ENCODE measurements around the gene SLC17A9.

The SLC17A9 gene

DNA sequence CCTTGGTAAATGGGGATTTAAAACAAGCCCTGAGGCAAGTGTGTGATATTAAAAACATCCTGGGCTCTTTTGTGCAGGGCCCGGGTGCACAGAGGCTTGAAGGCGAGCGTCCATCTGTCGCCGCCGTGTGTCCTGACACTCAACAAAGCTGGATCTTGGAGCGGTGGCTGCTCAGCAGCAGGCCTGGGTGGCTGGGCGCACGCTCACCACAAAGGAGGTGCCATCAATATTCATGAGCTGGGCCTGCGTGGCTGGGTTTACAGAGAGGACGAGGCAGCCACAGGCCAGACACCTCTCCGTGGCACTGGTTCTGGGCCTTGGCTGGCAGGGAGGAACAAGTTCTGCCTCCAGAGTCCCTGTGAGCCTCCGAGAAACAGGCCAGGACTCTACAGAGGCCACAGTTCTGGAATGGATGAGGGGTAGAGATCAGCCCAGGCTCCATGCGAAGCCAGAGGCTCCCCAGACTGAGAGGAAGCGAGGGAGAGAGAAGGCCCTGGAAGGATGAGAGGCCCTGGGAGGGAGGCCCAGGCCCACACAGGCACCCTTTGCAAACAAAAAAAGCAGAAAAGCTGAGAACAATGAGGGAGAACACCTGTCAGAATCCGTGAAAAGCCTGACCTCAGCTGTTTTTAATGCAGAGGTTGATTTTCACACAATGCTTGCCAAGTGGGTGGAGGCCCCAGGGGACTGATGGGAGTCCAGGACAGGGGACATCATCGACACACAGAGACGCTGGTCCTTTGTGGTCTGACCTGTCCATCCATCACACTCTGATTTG is 32.3 kb downstream of the SLC17A9 start:
- DNase-seq = peak; percentile 29

DNA sequence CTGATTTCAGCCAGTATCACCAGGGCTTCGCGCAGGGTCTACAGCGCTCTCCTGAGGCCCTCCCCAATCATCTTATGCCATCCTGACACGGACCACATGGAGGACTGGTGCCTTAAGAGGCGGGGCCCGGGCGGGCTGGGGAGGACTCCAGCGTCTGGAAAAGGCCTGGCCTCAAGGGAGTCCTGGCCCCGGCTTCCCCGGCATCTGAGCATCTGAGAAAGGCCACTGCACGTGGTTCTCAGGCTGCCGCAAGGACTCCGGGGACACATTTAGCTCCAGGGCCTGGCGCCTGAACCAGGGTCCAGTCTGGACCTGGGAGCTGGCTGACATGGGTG is 32.9 kb downstream of the SLC17A9 start:
- DNase-seq = no peak

DNA sequence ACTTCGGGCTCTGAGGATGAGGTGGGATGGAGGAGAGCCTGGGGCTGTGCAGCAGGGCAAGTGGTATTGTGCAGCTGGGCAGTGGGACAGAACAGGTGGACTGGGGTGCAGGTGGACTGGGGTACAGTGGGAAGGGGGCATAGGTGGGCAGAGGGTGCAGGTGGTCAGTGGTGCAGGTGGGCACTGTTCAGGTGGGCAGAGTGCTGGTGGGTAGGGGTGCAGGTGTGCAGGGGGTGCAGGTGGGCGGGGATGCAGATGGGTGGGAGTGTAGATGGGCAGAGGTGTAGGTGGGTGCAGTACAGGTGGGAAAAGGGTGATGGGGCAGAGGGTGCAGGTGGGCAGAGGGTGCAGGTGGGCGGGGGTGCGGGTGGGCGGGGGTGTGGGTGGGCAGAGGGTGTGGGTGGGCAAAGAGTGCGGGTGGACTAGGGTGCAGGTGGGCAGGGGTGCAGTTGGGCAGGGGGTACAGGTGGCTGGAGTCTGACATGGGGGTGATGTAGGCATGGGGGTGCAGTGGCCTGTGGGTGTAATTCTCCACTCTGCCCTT is 33.8 kb downstream of the SLC17A9 start:
- no peak for DNase-seq

DNA sequence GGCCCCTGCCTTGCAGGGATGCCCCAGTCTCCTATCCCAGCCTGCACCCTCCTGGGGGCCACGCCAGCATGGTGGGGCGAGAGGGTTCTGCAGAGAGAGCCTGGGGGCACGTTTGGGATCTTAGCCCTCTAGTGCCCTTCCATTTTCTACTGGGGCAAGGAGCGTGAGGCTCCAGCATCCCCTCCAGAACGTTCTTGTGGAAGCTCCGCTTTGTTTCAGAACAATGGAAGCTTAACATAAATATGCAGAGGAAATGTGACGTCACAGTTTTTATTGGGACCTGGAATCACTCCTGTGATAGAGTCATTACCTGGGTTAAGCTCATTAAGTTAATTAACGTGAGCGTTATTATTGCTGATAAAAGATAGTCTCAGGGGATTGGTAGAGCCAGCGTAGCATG is 34.6 kb downstream of the SLC17A9 start:
- DNase-seq = no peak

DNA sequence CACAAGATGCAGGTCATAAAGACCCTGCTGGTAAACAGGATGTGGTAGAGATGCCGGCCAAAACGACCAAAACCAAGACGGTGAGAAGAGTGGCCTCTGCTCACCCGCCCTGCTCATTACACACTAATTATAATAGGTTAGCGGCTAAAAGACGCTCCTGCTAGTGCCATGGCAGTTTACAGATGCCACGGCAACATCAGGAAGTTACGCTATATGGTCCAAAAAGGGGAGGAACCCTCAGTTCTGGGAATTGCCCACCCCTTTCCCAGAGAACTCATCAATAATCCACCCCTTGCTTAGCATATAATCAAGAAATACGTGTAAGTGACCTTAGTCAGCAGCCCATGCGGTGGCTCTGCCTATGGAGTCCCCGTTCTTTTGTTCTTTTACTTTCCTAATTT is 36.7 kb downstream of the SLC17A9 start:
- no peak for DNase-seq

DNA sequence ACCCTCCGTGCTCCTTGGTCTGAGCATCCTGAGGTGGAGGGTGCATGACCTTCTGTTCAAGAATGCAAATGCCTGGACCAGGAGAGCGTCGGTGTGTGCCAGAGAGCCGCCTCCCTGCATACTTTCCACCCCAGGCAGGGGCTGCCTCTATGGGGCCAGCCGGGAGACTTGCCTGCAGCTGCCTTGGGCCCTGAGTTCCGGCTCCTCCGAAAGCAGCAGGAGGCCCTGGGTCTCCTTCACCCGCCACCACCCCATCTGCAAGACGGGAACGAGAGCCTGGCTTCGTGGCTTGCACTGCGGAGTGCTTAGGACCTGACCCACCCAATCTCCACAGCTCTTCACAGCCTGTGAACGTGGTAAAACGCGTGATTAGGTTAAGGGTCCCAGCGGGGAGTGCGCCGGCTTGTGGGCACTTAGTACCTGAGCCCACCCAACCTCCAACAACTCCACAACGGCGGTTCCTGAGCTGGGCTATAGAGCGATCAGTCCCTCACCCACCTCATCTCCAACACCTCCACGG is 37.9 kb downstream of the SLC17A9 start:
- DNase-seq = no peak

DNA sequence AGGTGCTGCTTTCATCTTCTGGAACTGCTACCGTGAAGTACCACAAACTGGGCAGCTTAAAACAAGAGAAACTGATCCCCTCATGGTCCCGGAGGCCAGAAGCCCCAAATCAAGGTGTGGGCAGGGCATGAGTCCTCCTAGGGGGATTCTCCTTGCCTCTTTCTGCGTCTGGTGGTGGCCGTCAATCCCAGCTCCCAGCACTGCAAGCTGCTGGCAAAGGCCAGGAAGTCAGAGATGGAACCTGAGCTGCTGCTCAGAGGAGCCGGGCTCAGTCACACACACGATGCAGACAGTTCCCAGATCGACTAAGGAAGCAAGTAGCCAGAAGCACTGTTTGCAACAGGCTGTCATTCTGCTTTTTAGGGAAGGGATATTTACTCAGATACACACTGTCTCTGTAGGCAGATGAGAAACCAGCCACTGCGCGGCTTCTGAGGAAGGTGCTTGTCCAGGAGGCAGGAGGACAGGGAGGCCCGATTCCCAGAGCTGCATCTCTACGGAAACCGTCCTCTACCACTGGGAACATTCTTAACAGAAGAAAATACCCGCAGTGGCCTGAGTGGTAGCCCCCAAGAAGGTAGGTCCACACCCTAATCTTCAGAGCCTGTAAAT is 38.8 kb downstream of the SLC17A9 start:
- DNase-seq = no peak

DNA sequence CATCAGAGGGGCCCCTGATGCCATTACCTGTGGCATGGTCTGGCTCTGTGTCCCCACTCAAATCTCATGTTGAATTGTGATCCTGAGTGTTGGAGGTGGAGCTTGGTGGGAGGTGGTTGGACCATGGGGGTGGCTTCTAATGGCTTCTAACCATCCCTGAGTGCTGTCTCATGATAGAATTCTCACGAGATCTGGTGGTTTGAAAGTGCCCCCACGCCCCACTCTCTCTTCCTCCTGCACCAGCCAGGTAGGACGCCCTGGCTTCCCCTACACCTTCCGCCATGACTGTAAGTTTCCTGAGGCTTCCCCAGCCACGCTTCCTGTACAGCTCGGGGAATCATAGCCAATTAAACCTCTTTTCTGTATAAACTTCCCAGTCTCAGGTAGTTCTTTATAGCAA is 39.4 kb downstream of the SLC17A9 start:
- DNase-seq = no peak

DNA sequence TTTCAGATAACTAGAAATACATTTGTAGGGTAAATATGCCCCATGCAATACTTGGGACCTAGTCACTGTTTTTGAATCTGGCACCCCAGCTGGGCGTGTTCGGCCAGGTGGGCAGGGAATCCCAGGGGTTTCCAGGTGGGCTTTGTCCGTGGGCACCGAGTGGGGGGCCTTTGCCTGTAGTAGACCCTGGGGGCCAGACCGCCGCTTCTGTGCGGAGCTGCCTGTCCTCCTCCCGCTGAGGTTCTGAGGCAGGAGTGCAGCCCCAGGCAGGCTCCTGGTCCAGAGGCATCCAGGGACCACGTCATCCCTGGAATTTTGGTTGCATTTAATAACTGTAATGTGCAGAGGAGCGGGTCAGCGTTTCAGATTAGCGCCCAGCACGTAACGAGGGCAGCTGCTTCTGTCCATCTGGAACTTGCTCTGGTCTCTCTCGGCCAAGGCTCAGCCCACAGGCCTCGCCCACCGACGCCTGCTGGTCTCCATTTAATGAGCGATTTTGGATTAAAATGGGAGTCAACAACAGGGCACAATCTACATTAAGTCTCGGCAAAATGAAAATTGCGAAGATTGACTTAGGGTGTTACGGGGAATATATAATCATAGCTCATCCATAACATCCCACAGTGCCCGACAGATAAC is 41.5 kb downstream of the SLC17A9 start:
- DNase-seq = no peak

DNA sequence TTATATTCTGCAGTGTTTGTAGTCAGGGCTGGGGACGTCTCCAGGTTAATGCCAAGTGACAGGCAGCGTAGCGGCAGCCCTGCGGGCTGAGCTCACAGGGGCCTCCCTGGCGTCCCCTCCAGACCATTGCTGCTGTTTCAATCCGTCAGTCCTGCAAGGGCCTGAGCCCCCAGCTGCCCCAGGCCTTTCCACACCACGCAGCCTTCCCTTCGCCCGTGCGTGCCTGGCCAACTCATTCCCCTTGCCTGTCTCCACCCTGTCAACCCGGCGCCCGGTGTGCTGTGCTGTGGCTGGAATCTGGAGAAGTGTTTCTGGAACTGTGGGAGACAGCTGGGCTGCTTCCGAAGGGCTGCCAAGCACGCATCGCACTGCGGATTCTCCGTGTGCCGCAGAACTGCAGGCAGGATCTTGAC is 42.4 kb downstream of the SLC17A9 start:
- no peak for DNase-seq

DNA sequence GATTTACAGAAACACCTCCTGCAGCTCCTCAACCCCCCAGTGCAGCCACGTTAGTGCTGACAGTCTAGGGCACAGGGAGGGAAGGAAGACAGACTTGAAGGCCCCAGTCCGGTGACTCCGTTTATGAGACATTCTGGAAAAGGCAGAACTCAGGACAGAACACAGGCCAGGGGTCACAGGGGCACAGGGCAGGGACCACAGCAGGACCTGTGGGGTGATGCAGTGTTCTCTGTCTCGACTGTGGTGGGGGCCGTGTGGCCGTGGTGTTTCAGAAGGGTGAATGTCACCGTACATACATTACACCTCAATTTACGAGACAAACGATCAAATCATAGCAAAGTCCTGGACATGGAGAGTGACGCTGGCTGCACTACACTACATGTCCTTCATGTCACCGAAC is 43.0 kb downstream of the SLC17A9 start:
- DNase-seq = no peak

DNA sequence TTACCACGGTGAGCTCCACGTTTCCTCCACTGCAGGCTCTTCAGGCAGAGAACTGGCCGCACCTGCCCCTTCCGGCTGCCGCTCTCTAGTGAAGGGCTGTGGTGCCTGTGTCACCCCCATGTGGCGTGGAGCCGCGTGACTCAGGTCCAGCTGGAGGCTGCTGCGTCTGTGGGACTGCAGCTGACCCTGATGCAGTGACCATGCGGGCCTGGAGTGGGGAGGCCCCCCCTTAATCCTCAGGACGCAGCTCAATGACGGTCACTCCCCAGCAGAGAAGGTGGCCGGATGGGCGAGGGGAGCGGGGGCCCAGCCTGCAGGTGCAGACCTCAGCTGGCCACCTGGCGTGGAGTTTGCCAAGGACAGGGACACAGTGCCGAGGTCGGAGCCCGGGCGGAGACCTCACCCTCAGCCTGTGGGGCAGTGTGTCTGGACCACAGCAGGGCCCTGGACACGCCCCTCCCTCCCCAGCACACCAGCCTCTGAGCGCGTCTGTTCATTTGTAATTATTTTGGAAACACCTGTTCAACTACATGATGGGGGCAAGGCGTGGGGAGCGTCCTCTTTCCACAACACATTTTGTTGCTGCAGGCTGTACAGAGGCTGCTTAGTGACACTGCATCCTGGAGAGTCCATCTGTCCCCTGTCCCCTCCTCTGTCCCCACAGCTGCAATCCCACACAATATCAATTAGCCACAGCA is 43.5 kb downstream of the SLC17A9 start:
- no peak for DNase-seq

DNA sequence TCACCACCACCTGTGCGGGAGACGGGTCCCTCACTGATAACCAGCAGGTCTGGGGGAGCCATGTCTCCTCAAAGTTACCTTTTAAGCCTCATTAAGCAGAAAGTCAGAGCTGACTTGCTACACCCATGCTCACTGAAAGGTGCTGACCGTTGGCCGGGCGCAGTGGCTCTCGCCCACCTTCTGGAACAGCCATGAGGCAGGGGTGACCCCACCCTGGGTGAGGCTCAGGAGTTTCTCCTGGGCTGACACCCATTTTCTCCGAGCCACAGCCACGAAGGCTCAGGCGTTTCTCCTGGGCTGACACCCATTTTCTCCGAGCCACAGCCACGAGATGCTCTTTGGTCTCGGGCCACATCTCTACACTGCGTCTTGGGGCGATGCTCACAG is 44.1 kb downstream of the SLC17A9 start:
- DNase-seq = no peak

DNA sequence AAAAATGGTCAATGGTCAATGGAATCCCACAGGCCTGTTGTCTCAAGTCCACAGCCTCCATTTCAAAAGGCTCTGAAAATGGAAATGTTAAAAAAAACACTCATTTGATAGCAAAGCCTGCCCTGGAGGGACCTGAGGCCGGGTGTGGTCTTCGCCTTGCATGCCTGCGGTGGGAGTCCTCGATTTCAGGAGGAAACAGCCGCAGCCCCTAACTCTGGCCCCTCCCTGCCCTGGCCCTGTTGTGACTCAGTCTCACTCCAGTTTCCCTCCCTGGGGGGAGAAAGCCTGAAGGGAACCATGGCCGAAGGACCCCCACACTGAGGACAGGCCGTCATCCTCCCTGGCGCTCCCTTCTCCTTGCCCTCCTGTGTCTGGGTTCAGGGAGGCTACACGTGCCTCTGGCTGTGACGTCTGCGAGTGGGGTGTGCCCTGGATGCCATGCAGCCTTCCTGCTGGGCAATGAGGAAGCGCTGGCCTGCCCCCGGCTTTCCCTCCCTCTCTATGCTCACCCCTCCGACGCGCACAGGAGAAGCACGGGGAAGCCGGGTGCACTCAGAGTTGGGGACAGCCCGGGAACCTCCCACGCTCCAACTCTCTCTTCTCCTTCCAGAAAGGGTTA is 45.0 kb downstream of the SLC17A9 start:
- no peak for DNase-seq

DNA sequence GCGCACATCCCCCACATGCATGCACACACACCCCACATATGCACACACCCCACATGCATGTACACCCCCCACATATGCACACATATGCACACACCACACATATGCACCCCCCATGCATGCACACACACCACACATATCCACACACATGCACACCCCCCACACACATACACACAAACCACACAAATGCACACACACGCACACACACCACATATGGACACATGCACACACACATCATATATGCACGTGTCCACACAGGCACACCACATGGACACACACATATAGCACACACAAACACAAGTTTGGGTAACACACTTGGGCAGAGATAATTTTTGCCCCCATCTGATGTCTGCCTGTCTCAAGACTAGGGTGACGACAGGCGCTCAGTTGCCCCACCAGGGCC is 45.9 kb downstream of the SLC17A9 start:
- no peak for DNase-seq

DNA sequence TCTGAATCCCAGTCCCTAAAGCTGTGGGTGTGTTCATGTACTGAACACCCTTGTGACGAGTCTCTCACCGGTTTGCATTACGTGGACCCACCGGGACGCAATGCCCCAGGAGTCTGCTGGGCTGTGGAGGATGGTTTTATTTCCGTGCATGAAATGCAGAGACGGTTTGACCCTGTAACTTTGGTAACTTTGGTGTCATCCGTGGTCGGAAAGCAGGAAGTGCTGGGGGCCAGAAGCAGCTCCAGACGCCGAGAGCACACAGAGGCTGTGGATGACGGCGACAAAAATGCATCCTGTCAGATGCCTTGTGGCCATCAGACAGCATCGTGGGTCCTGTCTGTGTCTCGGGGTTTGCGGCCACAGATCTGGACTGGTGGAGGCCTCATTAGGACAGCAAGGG is 47.1 kb downstream of the SLC17A9 start:
- no peak for DNase-seq

DNA sequence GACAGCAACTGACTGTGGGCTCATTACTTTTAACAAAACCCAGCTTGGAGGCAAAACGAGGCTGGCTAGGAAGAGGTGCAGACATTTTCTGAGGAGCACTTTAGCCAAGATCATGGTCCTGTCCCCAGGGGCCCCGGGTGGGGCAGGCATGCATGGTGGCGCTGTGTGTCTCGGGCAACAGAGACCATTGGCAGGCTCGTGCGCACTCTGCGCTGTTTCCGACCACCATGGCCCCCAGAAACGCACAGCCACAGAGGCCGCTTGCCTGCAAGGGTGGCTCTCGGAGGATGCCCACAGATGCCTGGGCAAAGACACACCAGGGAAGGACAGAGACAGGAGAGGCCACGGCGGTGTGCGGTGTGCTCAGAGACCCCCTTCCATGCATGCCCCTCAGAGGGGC is 47.5 kb downstream of the SLC17A9 start:
- DNase-seq = no peak

DNA sequence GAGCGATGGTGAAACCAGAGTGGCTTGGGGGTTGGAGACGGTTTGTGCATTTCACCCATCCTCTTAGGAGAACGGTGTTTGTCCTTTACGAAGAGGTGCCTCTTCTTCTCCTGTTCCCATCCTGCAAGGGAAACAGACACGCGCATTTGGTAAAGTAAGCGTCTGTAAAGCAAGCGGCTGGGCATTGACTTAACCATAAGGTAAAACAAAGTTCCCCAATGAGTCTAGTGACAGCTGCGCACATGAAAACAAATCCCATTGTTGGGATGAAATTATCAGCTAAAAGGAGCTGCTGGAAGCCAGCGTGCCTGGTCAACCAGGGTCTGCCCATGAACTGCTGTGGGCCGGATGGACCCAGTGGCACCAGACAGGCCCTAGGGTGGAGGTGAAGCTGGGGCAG is 48.4 kb downstream of the SLC17A9 start:
- DNase-seq = no peak

DNA sequence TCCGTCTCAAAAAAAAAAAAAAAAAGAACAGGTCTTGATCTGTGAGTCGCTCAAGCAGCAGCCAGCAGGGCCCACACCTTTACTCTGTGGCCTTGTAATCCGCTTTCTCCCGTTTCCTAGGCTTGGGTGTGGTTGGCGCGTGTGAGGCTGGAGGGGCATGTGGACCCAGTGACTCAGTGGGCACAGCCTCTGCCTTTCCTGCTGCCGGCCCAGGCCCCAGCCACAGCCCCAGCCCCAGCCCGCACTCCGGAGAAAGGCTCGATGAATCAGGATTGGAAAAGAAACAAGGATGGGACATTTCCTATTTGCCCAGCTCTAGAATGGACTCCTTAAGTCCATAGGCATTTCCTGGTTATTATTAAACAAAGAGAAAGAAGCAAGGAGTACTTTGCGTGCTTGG is 50.0 kb downstream of the SLC17A9 start:
- no peak for DNase-seq

DNA sequence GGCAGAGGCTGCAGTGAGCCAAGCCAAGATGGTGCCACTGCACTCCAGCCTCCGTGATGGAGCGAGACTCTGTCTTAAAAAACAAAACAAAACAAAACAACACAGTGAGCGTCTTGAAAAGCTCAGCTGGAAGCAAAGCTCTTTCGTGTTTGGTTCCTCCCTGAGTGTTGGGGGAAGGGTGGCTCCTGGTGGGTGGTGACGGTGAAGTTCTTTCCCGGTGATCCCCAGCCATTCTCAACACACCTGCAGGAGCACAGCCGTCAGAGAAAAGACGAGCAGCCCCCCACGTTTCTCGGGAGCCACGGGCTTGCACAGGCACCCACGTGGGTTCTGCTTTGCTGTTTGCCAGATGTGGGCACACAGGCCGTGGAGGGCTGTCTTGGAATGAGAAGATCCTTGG is 51.0 kb downstream of the SLC17A9 start:
- no peak for DNase-seq

DNA sequence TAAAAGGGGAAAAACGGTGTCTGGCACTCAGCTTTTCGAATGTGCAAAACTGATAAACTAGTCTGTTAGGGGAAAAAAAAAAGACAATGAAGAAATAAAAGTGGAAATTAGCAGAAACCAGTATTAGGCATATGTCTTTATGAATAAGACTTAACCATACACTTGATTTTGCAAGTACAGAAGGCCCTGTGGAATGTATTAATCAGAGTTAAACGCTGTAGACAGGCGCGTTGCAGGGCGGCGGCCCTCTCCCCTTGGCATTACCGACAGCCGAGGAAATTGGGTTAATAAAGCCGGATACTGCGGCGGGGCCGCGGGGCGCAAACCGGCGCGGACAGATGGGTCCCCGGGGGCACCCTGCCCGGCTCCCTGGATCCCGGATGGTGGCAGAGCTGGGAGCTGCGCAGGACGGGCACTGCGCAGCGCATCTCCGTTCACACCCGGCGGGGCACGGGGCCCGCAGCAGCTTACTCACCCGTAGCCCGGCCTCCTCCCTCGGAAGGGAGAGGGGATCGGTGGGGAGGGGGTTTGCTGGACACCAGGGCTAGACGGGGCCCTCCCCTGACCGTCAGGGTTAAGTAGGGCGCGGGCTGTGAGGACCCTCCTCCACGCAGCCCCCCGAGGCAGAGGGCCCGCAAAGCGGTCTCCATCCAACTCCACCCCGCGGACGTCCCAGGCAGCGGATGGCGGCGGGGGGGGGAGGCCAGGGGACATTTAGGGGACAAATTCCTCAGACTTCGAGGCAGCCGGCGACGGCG is 52.3 kb downstream of the SLC17A9 start:
- no peak for DNase-seq

DNA sequence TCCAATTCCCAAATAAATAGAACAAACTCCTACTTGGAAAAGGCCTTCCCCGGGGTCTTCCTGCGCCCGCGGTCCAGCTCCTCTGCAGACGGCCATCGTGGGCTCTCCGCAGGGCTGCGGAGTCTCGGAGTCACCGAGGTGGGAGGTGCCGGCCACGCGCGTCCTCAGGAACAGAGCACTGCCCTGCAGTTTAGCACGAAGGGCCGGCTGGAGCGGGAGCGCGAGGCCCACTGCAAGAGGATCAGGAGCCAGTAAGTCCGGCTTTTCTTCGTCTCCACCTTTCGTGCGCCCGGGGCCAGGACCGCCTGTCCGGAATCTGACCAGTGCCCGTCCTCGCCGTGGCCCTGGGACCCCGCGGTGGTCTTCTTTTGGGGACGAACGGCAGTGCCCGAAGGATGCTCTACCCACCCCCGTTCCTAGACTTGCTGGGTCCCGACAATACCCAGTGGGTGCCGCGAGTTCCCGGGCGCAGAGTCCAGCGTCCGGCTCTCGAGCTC is 52.9 kb downstream of the SLC17A9 start:
- DNase-seq = no peak
